ENCODE results near the gene CPPED1.
A peak's percentile ranks its signal among the peaks of the same experiment; 100 is the strongest.

Gene CPPED1

GRCh38 chr16:12771341-12771798 is 32.3 kb downstream of the CPPED1 start:
- Histone ChIP-seq H3K4ac (ENCODE audit: low read depth, low read length) (no peak overlapping the region), H2AK5ac (ENCODE audit: low read length) (no peak overlapping the region), H3K79me2 (ENCODE audit: control insufficient read depth, insufficient read depth, low read length, poor library complexity) (no peaks in the 10 kb centered on the region), H3K14ac (ENCODE audit: low read length) (no peak overlapping the region), H3K4me3 (ENCODE audit: low read depth, low read length) (no peak overlapping the region), H2AFZ (ENCODE audit: insufficient read depth, low read length, poor library complexity) (no peak overlapping the region), H4K8ac (ENCODE audit: low read depth, low read length) (no peak overlapping the region), H4K12ac (ENCODE audit: low read depth, low read length) (no peak overlapping the region), H3K9ac (ENCODE audit: low read length) (no peak overlapping the region), H3K27me3 (ENCODE audit: insufficient read depth, low read length) (no peaks in the 10 kb centered on the region), H3K9me3 (ENCODE audit: insufficient read depth, low read depth, low read length) (no peaks in the 10 kb centered on the region), H2BK120ac (ENCODE audit: insufficient read depth, low read length, poor library complexity) (no peak overlapping the region), H3K27ac (ENCODE audit: low read depth, low read length) (no peak overlapping the region), H3K79me1 (ENCODE audit: low read length) (no peaks in the 10 kb centered on the region), H4K91ac (ENCODE audit: low read depth, low read length) (no peak overlapping the region), H3K23ac (ENCODE audit: low read length) (no peak overlapping the region), H3K18ac (ENCODE audit: low read length) (no peak overlapping the region), H3K36me3 (ENCODE audit: control insufficient read depth in 1 of 2, insufficient read depth in 2 of 2, low read length in 2 of 2) (peaks cover 1 to 2% of the 10 kb centered on the region in 2 experiments), H2BK12ac (ENCODE audit: low read length) (no peak overlapping the region), H3K4me2 (ENCODE audit: low read length) (no peak overlapping the region), H3K4me1 (ENCODE audit: control insufficient read depth in 1 of 2, insufficient read depth in 2 of 2, low read length in 2 of 2) (no peaks in the 10 kb centered on the region), H2BK5ac (ENCODE audit: low read depth, low read length, poor library complexity) (no peak overlapping the region)
- no CpG with 5 or more reads among the region's 5 CpGs for WGBS (ENCODE audit: extremely low coverage, insufficient coverage, insufficient read length)
- peak in 1 of 2 donors; percentile 34 for DNase-seq

- Histone ChIP-seq H3K79me2 (ENCODE audit: control insufficient read depth, insufficient read depth, low read length, poor library complexity) (no peaks in the 10 kb centered on the region), H3K14ac (ENCODE audit: low read length) (no peak overlapping the region), H3K4me2 (ENCODE audit: low read length) (no peak overlapping the region), H4K12ac (ENCODE audit: low read depth, low read length) (no peak overlapping the region), H3K27ac (ENCODE audit: low read depth, low read length) (no peak overlapping the region), H3K9ac (ENCODE audit: low read length) (no peak overlapping the region), H3K27me3 (ENCODE audit: insufficient read depth, low read length) (no peaks in the 10 kb centered on the region), H3K9me3 (ENCODE audit: insufficient read depth, low read depth, low read length) (no peaks in the 10 kb centered on the region), H3K23ac (ENCODE audit: low read length) (no peak overlapping the region), H4K91ac (ENCODE audit: low read depth, low read length) (no peak overlapping the region), H2BK5ac (ENCODE audit: low read depth, low read length, poor library complexity) (no peak overlapping the region), H2BK120ac (ENCODE audit: insufficient read depth, low read length, poor library complexity) (no peak overlapping the region), H3K36me3 (ENCODE audit: control insufficient read depth in 1 of 2, insufficient read depth in 2 of 2, low read length in 2 of 2) (peaks cover 0 to 2% of the 10 kb centered on the region in 2 experiments), H3K79me1 (ENCODE audit: low read length) (no peaks in the 10 kb centered on the region), H3K18ac (ENCODE audit: low read length) (no peak overlapping the region), H3K4ac (ENCODE audit: low read depth, low read length) (no peak overlapping the region), H2BK12ac (ENCODE audit: low read length) (no peak overlapping the region), H2AK5ac (ENCODE audit: low read length) (no peak overlapping the region), H3K4me1 (ENCODE audit: control insufficient read depth in 1 of 2, insufficient read depth in 2 of 2, low read length in 2 of 2) (no peaks in the 10 kb centered on the region), H2AFZ (ENCODE audit: insufficient read depth, low read length, poor library complexity) (no peak overlapping the region), H4K8ac (ENCODE audit: low read depth, low read length) (no peak overlapping the region), H3K4me3 (ENCODE audit: low read depth, low read length) (no peak overlapping the region)
- no CpG with 5 or more reads among the region's 7 CpGs for WGBS (ENCODE audit: extremely low coverage, insufficient coverage, insufficient read length)
- DNase-seq = no peak
These were observed 34.2 kb downstream of the CPPED1 start for GRCh38 chr16:12769525-12769924.

- no peak overlapping the region for H3K14ac ChIP-seq (ENCODE audit: low read length)
- H3K27me3 ChIP-seq (ENCODE audit: insufficient read depth, low read length) = no peaks in the 10 kb centered on the region
- no peak overlapping the region for H3K4ac ChIP-seq (ENCODE audit: low read depth, low read length)
- no peak overlapping the region for H4K91ac ChIP-seq (ENCODE audit: low read depth, low read length)
- H3K79me1 ChIP-seq (ENCODE audit: low read length) = no peaks in the 10 kb centered on the region
- H3K9me3 ChIP-seq (ENCODE audit: insufficient read depth, low read depth, low read length) = no peaks in the 10 kb centered on the region
- no peaks in the 10 kb centered on the region for H3K4me1 ChIP-seq (ENCODE audit: control insufficient read depth in 1 of 2, insufficient read depth in 2 of 2, low read length in 2 of 2)
- no peak overlapping the region for H3K18ac ChIP-seq (ENCODE audit: low read length)
- H2AK5ac ChIP-seq (ENCODE audit: low read length) = no peak overlapping the region
- no peak overlapping the region for H4K12ac ChIP-seq (ENCODE audit: low read depth, low read length)
- no peak overlapping the region for H2BK12ac ChIP-seq (ENCODE audit: low read length)
- no peaks in the 10 kb centered on the region for H3K36me3 ChIP-seq (ENCODE audit: control insufficient read depth in 1 of 2, insufficient read depth in 2 of 2, low read length in 2 of 2)
- no CpG with 5 or more reads among the region's 6 CpGs for WGBS (ENCODE audit: extremely low coverage, insufficient coverage, insufficient read length)
- no peak overlapping the region for H3K4me2 ChIP-seq (ENCODE audit: low read length)
- H2AFZ ChIP-seq (ENCODE audit: insufficient read depth, low read length, poor library complexity) = no peak overlapping the region
- no peak for DNase-seq
- H2BK5ac ChIP-seq (ENCODE audit: low read depth, low read length, poor library complexity) = no peak overlapping the region
- no peak overlapping the region for H3K23ac ChIP-seq (ENCODE audit: low read length)
- H3K79me2 ChIP-seq (ENCODE audit: control insufficient read depth, insufficient read depth, low read length, poor library complexity) = no peaks in the 10 kb centered on the region
- H2BK120ac ChIP-seq (ENCODE audit: insufficient read depth, low read length, poor library complexity) = no peak overlapping the region
- H3K27ac ChIP-seq (ENCODE audit: low read depth, low read length) = no peak overlapping the region
- no peak overlapping the region for H3K9ac ChIP-seq (ENCODE audit: low read length)
- no peak overlapping the region for H3K4me3 ChIP-seq (ENCODE audit: low read depth, low read length)
- H4K8ac ChIP-seq (ENCODE audit: low read depth, low read length) = no peak overlapping the region
These were observed 35.8 kb downstream of the CPPED1 start for GRCh38 chr16:12767897-12768296.

GRCh38 chr16:12766853-12767252 is 36.8 kb downstream of the CPPED1 start:
- no peak overlapping the region for H2AK5ac ChIP-seq (ENCODE audit: low read length)
- H2BK5ac ChIP-seq (ENCODE audit: low read depth, low read length, poor library complexity) = no peak overlapping the region
- no peak overlapping the region for H3K18ac ChIP-seq (ENCODE audit: low read length)
- DNase-seq = no peak
- no peak overlapping the region for H4K8ac ChIP-seq (ENCODE audit: low read depth, low read length)
- no peak overlapping the region for H2BK120ac ChIP-seq (ENCODE audit: insufficient read depth, low read length, poor library complexity)
- H3K4me2 ChIP-seq (ENCODE audit: low read length) = no peak overlapping the region
- H3K9ac ChIP-seq (ENCODE audit: low read length) = no peak overlapping the region
- no CpG with 5 or more reads among the region's 5 CpGs for WGBS (ENCODE audit: extremely low coverage, insufficient coverage, insufficient read length)
- no peak overlapping the region for H3K14ac ChIP-seq (ENCODE audit: low read length)
- no peak overlapping the region for H3K23ac ChIP-seq (ENCODE audit: low read length)
- no peak overlapping the region for H2BK12ac ChIP-seq (ENCODE audit: low read length)
- H3K79me2 ChIP-seq (ENCODE audit: control insufficient read depth, insufficient read depth, low read length, poor library complexity) = no peaks in the 10 kb centered on the region
- H3K4me1 ChIP-seq (ENCODE audit: control insufficient read depth in 1 of 2, insufficient read depth in 2 of 2, low read length in 2 of 2) = no peaks in the 10 kb centered on the region
- H3K4ac ChIP-seq (ENCODE audit: low read depth, low read length) = no peak overlapping the region
- no peak overlapping the region for H2AFZ ChIP-seq (ENCODE audit: insufficient read depth, low read length, poor library complexity)
- no peak overlapping the region for H3K4me3 ChIP-seq (ENCODE audit: low read depth, low read length)
- no peaks in the 10 kb centered on the region for H3K27me3 ChIP-seq (ENCODE audit: insufficient read depth, low read length)
- no peak overlapping the region for H3K27ac ChIP-seq (ENCODE audit: low read depth, low read length)
- no peak overlapping the region for H4K12ac ChIP-seq (ENCODE audit: low read depth, low read length)
- H3K36me3 ChIP-seq (ENCODE audit: control insufficient read depth in 1 of 2, insufficient read depth in 2 of 2, low read length in 2 of 2) = no peaks in the 10 kb centered on the region
- no peak overlapping the region for H4K91ac ChIP-seq (ENCODE audit: low read depth, low read length)
- no peaks in the 10 kb centered on the region for H3K9me3 ChIP-seq (ENCODE audit: insufficient read depth, low read depth, low read length)
- no peaks in the 10 kb centered on the region for H3K79me1 ChIP-seq (ENCODE audit: low read length)

All from trophoblast cell (in vitro differentiated cells and primary cell).